ELF-1 (cell line): Measurements from ENCODE around the gene GOLGA6L1.
"Not testable (repeated sequence)": the region's sequence is repeated elsewhere in the genome, so short reads cannot be mapped to it uniquely, and the experiment has no call there.

Experiments used
- DNase-seq: peaks from one replicate; pipeline ENCODE4 v3.0.0-alpha.2; 2016; ENCODE audit warnings: low read depth, low spot score

GOLGA6L1 gene, protein sequence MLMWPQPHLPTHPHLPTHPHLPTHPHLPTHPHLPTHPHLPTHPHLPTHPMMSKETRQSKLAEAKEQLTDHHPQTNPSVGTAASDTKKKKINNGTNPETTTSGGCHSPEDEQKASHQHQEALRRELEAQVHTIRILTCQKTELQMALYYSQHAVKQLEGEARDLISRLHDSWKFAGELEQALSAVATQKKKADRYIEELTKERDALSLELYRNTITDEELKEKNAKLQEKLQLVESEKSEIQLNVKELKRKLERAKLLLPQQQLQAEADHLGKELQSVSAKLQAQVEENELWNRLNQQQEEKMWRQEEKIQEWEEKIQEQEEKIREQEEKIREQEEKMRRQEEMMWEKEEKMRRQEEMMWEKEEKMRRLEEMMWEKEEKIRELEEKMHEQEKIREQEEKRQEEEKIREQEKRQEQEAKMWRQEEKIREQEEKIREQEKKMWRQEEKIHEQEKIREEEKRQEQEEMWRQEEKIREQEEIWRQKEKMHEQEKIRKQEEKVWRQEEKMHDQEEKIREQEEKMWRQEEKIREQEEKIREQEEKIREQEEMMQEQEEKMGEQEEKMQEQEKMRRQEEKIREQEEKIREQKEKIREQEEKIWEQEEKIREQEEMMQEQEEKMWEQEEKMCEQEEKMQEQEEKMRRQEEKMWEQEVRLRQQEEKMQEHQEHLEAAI

DNA sequence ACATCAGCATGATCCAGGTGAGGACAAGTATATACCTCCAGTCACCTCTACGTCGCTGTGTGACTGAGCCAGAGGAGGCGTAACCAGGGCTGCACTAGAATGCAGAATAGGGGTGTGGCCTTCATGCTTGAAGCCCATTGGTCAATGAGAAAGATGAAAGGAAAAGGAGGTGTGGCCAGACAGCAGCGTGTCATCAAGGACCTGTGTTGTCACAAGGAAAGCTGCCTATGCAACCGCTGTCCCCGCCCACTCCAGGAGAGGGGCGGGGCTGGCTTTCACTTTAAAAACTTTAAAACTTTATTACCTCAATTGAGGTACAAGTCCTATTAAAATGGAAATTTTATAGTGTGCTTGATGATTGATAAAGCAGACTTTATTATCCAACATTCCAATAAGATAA, at the start of gene GOLGA6L1:
TSS of gene GOLGA6L1 (minus strand) at position 101 of the 400 bp plus-strand sequence. CDS start at position 10, 91 bp downstream.
- DNase-seq: not testable (repeated sequence)

DNA sequence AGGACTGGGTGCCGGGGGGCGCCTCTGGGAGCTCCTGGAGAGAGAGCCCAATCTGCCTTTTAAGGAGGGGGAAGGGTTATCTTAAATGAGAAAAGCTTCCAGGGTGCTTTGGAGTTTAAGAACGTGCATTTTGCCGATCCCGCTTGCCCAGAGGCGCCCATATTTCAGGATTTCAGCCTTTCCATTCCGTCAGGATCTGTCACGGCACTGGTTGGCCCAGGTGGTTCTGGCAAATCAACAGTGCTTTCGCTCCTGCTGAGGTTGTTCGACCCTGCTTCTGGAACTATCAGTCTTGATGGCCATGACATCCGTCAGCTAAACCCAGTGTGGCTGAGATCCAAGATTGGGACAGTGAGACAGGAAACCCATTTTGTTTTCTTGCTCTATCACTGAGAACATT, 44.6 kb upstream of the GOLGA6L1 start:
- not testable (repeated sequence) for DNase-seq

DNA sequence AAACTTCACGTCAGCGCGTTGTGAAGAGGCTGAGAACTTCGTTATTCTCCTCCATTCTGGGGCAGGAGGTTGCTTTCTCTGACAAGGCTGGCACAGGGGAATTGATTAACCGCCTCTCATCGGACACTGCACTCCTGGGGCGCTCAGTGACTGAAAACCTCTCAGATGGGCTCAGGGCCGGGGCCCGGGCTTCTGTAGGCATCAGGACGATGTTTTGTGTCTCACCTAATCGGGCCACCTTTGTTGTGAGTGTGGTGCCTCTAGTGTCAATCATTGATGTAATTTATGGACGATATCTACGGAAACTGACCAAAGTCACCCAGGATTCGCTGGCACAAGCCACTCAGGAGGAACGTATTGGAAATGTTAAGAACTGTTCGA, 43.9 kb upstream of the GOLGA6L1 start:
- not testable (repeated sequence) for DNase-seq

DNA sequence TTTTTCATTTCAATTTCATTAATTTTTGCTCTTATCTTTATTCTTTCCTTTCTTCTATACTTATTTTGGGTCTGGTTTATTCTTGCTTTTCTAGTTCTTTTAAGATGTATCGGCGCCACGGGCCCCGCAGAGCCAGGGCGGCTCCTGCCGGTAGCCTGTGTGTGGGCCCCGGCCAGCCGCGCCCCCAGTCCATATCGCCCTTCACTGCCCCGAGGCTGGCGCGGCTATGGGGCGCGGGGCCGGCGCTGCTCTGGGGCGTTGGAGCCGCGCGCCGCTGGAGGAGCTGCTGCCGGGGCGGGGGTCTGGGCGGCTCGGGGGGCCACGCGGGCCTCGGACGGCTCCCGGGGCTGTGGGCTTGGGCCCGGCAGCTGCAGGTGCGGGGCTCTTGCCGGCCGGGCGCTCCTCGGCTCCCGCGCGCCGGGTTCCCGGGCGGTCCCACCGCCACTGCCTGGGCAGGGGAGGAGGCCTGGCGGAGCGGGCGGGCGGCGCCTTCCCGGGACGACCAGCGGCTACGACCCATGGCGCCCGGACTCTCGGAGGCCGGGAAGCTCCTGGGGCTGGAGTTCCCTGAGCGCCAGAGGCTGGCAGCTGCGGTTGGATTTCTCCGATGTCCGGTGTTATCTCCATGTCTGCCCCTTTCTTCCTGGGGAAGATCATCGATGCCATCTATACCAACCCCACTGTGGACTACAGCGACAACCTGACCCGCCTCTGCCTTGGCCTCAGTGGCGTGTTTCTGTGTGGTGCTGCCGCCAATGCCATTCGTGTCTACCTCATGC, 43.3 kb upstream of the GOLGA6L1 start:
- peak; percentile 32 for DNase-seq

DNA sequence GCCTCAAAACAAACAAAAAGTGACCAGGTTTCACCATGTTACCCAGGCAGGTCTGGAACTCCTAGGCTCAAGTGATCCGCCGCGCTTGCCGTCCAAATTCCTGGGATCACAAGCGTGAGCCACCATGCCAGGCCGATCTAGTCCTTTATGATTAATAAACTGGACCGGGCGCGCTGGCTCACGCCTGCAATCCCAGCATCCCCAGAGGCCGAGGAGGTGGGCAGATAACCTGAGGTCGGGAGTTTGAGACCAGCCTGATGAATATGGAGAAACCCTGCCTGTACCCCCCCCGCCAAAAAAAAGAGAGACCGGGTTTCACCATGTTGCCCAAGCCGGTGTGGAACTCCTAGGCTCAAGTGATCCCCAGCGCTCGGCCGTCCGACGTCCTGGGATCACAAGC, 40.1 kb upstream of the GOLGA6L1 start:
- DNase-seq: not testable (repeated sequence)

DNA sequence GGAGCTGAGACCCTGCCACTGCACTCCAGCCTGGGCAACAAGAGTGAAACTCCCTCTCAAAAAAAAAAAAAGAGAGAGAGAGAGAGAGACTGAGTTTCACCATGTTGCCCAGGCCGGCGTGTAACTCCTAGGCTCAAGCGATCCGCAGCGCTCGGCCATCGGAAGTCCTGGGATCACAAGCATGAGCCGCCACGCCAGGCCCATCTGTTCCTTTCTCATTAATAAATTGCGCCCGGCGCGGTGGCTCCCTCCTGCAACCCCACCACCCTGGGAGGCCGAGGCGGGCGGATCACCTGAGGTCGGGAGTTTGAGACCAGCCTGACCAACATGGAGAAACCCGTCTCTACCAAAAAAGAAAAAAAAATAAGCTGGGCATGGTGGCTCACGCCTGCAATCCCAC, 39.0 kb upstream of the GOLGA6L1 start:
- DNase-seq: not testable (repeated sequence)

DNA sequence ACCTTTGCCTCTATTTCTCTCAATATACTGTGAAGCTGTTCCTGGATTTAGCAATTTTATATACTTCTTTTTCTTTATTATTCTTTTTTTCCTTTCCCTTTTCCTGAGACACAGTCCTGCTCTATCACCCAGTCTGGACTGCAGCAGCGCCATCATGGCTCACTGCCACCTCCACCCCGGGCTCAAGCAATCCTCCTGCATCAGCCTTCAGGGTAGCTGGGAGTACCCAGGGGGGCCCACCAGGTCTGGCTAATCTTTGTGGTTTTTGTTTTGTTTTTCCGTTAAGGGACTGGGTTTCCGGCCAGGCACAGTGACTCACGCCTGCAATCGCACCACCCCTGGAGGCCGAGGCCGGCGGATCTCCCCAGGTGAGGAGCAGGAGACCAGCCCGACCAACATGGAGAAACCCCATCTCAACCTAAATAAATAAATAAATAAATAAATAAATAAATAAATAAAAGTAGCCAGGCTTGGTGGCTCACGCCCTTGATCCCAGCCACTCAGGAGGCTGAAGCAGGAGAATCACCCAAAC, 38.1 kb upstream of the GOLGA6L1 start:
- not testable (repeated sequence) for DNase-seq

DNA sequence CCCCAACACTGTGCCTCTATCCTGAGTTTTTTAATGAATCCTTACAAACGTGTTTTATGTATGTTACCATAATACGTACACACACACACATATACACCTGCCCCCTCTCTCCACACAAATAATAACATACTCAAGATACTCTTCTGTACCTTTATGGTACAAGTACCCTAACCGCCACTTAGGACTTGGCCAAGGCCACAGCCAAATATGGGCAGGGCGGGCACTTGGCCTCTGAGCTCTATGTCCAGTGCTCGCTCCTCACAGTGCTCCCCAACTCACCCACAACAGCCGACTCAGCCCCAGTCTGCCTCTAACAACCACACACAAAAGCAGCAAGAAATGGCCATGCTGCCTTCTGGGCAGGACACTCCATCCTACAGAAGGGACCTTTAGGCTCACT, 3.8 kb downstream of the GOLGA6L1 start:
- not testable (repeated sequence) for DNase-seq

DNA sequence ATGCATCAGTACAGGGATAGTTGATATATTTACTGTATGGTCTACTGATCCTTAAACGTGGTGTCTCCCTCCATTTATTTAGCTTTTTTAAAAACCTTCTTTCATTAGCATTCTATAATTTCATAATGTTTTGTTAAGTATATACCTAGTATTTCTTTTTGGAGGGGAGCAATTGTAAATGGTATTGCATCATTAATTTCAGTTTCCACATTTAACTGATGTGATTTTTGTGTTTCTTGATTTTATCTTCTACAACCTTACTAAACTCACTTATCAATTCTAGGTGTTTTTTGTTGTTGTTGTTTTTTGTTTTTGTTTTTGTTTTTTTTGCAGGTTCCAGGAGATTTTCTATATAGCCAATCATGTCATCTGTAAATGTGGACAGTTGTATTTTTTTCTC, 18.4 kb downstream of the GOLGA6L1 start:
- no peak for DNase-seq

DNA sequence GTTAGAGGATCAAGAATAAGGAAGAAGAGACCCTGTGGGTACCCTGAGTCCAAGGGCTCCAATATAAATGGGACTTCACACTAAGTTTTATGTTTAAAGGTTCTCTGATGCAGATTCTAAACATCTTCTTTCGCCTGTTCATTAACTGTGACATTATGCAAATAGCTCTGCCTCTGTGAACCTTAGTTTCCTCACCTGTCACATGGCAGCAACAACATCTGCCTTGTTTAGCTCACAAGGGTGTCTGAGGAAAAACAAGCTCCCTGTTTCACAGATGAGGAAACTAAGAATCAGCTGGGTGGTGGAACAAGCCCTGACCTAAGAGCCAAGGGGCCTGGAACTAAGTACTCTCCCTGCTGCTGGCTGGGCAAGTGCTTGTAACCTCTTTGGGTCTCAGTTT, 40.8 kb downstream of the GOLGA6L1 start:
- no peak for DNase-seq

DNA sequence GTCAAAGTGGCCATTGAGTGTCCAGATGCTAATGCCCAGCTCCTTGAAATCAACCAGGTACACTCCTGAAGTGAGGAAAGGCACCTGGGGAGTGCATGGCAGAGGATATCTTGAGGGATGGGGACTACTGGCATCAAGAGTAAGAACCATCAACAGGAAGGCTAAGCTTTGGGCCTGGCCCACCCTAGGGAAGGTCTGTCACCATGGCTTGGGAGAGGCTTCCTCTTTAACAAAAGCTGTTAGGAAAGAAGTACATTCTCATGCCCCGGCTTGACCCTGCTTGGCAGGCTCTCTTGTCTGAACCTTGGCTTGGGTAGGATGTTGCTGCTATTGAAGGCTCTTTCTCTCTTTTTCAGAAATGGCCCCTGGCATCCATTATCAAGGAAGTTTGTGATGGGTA, 53.5 kb downstream of the GOLGA6L1 start:
- no peak for DNase-seq

DNA sequence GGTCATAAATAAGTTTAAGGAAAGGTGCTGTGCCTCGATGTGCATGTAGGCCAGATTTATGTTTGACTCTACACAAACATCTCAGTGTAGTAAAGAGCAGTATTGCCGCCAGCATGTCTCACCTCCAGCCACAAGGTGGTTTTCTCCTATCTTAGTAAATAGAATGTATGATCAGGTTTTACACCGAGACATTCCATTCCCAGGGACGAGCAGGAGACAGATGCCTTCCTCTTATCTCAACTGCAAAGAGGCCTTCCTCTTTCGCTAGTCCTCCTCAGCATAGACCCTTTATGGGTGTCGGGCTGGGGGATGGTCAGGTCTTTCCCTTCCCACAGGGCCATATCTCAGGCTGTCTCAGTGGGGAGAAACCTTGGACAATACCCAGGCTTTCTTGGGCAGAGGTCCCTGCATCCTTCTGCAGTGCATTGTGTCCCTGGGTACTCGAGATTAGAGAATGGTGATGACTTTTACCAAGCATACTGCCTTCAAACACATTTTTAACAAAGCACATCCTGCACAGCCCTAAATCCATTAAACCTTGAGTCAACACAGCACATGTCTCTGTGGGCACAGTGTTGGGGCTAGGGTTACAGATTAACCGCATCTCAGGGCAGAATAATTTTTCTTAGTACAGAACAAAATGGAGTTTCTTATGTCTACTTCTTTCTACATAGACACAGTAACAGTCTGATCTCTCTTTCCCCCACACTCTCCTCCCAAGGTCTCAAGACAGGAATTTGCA, 54.5 kb downstream of the GOLGA6L1 start:
- not testable (repeated sequence) for DNase-seq

DNA sequence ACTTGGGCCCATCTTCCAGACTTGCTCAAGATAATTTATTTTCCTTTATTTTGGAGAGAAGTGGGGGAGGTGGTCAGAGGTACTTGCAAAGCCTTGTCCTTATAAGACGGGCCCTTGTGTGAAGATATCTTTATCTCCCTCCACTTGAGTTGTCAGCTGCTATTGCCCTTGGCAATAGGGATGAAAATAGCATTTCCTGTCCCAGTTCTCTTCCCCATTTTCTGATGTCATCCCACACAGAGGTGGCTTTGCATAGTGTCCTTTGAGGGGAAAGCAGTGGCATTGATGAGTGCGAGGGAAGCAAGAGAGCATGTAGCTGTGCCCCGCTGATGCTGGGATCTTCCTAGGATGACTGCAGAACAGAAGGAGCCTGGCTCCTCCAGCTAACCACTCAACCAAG, 55.4 kb downstream of the GOLGA6L1 start:
- no peak for DNase-seq

DNA sequence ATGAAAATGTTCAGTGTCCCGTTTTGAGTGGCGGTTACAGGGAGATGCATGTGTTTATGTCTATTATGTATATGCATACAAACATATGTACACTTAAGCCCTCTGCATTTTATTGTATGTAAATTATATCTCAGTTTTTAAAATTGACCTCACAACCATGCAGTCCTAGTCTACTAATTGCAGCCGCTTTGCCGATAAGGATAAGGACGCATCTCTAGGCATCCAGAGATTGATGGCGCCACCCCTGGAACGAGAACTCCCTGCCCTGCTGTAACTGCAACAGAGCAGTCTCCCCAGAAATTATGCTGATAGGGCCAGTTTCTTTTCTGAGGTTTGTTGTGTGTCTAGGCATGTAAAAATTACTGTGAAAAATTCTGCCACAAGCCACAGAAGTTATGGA, 56.9 kb downstream of the GOLGA6L1 start:
- DNase-seq: no peak
